Breast epithelium (tissue), 3 donors: ENCODE results near the gene RABGEF1.

Experiments used
- POLR2A ChIP-seq: fragments of 450-650 bp; IDR thresholded peaks from one replicate; pipeline ENCODE4 v1.6.1; 2016; ENCODE audit warnings: antibody characterized with exemption, mild to moderate bottlenecking, moderate library complexity
- POLR2AphosphoS5 ChIP-seq, 3 donors: sonication (generic); formaldehyde crosslinking; IDR thresholded peaks; one replicate each; pipeline ENCODE4 v1.6.1; 2017; ENCODE audit warnings: antibody characterized with exemption in 3 of 3
- TF ChIP-seq, protein P1 (sequence below), 3 donors: fragments of 450-650 bp; IDR thresholded peaks; one replicate each; pipeline ENCODE4 v1.5.1; 2016 to 2017; ENCODE audit warnings: antibody characterized with exemption in 3 of 3, mild to moderate bottlenecking in 3 of 3, moderate library complexity in 3 of 3

GRCh38 chr7:66778201-66778600, 37.7 kb downstream of the RABGEF1 start:
- TF ChIP-seq, protein P1, sequence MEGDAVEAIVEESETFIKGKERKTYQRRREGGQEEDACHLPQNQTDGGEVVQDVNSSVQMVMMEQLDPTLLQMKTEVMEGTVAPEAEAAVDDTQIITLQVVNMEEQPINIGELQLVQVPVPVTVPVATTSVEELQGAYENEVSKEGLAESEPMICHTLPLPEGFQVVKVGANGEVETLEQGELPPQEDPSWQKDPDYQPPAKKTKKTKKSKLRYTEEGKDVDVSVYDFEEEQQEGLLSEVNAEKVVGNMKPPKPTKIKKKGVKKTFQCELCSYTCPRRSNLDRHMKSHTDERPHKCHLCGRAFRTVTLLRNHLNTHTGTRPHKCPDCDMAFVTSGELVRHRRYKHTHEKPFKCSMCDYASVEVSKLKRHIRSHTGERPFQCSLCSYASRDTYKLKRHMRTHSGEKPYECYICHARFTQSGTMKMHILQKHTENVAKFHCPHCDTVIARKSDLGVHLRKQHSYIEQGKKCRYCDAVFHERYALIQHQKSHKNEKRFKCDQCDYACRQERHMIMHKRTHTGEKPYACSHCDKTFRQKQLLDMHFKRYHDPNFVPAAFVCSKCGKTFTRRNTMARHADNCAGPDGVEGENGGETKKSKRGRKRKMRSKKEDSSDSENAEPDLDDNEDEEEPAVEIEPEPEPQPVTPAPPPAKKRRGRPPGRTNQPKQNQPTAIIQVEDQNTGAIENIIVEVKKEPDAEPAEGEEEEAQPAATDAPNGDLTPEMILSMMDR (IDR thresholded peaks at IDR 0.05): no peak
- TF ChIP-seq POLR2A (no peak), POLR2AphosphoS5 (IDR thresholded peaks at IDR 0.05) (no peak)
